GM12875 (cell line): ENCODE data around the gene TCEAL7.

Experiments
- H3K4me3 ChIP-seq: one replicate; pipeline ENCODE4 v1.5.1; 2011; ENCODE audit warnings: low read depth, low read length, control low read depth
- TF ChIP-seq, protein P1 (sequence below): IDR thresholded peaks from 2 replicates; pipeline ENCODE4 v1.5.1; 2011; ENCODE audit warnings: low read depth, mild to moderate bottlenecking, control low read depth, inconsistent platforms, low read length, moderate library complexity, borderline replicate concordance; ENCODE audit not compliant: insufficient read depth

TCEAL7 gene

DNA sequence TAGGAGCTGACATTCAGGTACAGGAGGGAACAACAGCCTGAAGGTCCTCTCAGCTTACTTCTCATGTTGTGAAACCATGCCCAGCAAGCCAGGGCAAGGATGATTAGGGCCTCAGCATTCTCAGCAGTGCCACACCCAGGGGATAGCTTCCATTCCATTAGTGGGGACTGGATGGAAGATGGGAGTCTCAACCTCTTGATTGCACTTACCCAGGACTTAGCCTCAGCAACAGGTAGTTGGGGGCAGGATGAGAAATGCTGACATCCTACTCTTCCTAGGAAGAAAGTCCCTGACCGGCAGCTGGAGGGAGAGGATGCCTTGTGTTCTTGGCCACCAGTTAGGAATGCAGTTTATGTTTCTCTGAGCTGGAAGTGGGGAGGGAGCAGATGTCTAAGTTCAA lies 37.5 kb downstream of the TCEAL7 start:
- TF ChIP-seq, protein P1, sequence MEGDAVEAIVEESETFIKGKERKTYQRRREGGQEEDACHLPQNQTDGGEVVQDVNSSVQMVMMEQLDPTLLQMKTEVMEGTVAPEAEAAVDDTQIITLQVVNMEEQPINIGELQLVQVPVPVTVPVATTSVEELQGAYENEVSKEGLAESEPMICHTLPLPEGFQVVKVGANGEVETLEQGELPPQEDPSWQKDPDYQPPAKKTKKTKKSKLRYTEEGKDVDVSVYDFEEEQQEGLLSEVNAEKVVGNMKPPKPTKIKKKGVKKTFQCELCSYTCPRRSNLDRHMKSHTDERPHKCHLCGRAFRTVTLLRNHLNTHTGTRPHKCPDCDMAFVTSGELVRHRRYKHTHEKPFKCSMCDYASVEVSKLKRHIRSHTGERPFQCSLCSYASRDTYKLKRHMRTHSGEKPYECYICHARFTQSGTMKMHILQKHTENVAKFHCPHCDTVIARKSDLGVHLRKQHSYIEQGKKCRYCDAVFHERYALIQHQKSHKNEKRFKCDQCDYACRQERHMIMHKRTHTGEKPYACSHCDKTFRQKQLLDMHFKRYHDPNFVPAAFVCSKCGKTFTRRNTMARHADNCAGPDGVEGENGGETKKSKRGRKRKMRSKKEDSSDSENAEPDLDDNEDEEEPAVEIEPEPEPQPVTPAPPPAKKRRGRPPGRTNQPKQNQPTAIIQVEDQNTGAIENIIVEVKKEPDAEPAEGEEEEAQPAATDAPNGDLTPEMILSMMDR = no peak

DNA sequence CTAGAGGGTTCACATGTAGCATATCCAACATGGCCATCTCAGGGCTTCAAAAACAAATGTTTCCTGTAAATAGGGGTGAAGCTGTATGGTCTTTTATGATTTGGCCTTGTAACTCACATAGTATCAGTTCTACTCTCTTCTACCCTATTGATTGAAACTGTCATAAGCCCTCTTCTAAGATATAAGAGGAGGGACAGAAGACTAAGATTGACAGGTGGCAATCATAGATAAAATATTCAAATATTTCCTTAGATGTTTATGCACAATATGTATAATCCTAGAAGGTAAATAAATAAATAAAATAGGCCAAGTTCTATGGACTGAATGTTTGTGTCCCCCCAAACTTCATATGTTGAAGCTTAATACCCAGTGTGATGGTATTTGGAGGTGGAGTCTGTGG lies 39.4 kb downstream of the TCEAL7 start:
- H3K4me3 ChIP-seq = no peak overlapping the region
- TF ChIP-seq, protein P1 = no peak

More for the DNA sequence above, 37.5 kb downstream of the TCEAL7 start:
- H3K4me3 ChIP-seq = no peak overlapping the region

DNA sequence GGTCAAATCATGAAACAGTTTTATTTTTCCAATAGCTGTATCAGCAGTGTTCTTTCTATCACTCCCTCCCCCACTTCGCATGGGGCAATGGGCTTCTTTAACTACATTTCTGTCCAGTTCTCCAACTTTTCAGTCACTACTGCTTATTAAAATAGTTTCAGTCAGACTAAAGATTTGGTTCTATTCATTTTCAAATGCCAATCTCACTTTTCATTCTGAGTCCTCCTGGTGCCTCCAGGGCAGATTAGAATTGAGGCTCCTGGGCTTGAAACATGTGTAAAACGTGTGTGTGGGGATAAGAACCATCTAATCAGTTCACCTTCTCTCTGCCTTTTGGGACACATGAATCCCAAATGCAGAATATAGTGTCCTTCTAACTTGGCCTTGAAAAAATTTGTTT lies 42.8 kb downstream of the TCEAL7 start:
- TF ChIP-seq, protein P1 = no peak
- H3K4me3 ChIP-seq = no peak overlapping the region

DNA sequence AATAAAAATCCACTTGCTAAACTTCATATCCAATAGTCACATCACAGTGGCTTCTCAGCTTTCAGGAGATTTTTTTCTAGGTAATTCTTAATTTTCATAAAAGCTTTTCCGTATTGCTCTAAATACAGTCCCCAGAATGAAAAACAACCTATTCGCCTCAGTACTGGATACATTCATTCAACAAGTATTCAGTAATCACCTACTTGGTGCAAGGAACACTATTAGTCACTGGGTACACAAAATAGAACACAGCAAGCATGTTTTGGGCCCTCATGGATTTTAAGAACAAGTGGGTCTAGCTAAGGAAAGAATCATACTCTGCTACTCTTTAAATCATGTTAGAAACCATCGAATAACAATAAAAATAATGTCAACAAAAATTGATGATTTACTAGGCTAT lies 43.5 kb downstream of the TCEAL7 start:
- TF ChIP-seq, protein P1 = no peak
- no peak overlapping the region for H3K4me3 ChIP-seq

DNA sequence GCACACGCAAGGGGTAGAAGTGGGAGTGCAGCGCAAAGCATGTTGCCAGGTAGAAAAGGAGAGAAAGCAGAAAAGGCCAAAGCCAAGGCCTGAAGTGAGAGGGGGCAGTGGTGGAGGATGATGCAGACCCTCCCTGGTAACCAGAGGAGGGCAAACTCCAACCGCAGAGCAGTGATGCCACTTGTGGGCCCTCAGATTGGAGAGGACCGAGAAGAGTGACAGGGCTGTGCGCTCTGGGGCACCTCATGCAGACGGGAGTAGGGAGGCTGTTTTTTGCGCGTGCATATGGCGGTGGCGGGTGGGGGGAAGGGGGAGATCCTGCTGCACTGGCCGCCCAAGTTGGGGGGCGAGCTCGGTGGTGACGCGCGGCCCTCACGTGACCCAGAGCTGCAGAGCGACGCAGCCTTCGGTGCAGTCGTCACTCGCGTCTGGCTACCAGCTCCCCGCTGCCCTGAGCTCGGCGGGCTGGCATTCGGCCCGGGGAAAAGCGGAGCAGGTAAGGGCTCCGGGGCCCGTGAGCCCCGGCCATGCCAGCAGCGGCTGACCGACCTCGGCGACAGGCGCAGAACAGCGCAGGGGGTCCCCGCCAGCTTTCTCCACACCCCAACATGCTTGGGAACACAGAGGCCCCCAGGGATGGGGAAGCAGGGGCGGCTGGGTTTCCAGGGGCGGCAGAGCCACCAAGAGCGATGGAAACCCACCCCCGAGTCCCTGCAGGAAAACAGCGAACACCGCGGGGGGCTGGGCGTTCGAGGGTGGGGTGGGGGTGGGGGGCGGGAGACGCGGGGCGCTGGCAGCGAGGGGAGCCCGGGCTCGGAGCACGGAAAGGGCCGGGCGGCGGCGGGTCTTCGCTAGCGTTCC lies 46.3 kb downstream of the TCEAL7 start, which contains the start of gene BEX3:
Gene BEX3, plus strand, starts transcription at position 421 of the 861 bp plus-strand sequence. CDS start 984 bp downstream, outside the sequence.
- TF ChIP-seq, protein P1 = no peak

DNA sequence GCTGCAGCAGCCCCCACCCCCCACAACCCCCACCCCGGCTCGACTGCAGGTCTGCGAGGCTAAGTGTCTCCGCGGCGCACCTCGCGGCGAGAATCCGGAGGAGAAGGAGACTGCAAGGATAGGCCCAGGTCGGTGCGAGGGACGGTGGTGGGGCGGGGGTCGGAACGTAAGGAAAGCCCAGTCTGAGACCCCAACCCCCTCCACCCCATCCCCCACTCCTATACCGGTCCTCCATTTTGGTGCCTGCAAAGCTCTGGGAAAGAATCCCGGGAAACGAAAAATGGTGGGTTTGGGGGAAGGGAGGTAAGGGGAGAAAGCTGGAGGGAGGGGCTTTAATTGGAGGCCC lies 46.9 kb downstream of the TCEAL7 start:
- TF ChIP-seq, protein P1 = no peak

More for the DNA sequence above, 46.3 kb downstream of the TCEAL7 start, which contains the start of gene BEX3:
- no peak within 1 kb of the TSS for H3K4me3 ChIP-seq

DNA sequence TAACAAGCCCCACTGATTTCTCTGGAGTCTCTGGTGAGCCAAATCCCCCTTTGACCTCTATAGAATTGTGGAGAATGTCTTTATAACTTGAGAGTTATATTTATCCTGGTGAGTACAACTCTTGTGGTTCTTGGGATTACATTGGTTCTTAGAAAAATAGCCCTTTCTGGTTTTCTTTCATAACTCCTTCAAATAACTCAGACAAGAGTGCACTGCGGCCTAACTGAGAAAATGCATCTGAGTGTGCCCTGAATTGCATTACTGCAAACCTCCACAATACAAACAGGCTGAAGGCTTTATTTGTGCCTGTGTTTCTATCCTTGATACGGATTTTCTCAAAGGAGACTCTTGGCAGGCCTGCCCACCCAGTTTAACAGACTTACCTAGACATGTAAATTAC lies 49.0 kb downstream of the TCEAL7 start:
- H3K4me3 ChIP-seq = no peak overlapping the region
- TF ChIP-seq, protein P1 = no peak

More for the DNA sequence above, 46.9 kb downstream of the TCEAL7 start:
- no peak overlapping the region for H3K4me3 ChIP-seq
